ENCODE measurements around the gene CERKL. TPM values are rescaled to one million over a fixed set of nuclear protein-coding genes. Genes with fewer than 3 reads are reported as not detected.

The CERKL gene, protein sequence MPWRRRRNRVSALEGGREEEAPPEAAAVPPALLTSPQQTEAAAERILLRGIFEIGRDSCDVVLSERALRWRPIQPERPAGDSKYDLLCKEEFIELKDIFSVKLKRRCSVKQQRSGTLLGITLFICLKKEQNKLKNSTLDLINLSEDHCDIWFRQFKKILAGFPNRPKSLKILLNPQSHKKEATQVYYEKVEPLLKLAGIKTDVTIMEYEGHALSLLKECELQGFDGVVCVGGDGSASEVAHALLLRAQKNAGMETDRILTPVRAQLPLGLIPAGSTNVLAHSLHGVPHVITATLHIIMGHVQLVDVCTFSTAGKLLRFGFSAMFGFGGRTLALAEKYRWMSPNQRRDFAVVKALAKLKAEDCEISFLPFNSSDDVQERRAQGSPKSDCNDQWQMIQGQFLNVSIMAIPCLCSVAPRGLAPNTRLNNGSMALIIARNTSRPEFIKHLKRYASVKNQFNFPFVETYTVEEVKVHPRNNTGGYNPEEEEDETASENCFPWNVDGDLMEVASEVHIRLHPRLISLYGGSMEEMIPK
- total RNA-seq, result not detected in 2 replicates

DNA sequence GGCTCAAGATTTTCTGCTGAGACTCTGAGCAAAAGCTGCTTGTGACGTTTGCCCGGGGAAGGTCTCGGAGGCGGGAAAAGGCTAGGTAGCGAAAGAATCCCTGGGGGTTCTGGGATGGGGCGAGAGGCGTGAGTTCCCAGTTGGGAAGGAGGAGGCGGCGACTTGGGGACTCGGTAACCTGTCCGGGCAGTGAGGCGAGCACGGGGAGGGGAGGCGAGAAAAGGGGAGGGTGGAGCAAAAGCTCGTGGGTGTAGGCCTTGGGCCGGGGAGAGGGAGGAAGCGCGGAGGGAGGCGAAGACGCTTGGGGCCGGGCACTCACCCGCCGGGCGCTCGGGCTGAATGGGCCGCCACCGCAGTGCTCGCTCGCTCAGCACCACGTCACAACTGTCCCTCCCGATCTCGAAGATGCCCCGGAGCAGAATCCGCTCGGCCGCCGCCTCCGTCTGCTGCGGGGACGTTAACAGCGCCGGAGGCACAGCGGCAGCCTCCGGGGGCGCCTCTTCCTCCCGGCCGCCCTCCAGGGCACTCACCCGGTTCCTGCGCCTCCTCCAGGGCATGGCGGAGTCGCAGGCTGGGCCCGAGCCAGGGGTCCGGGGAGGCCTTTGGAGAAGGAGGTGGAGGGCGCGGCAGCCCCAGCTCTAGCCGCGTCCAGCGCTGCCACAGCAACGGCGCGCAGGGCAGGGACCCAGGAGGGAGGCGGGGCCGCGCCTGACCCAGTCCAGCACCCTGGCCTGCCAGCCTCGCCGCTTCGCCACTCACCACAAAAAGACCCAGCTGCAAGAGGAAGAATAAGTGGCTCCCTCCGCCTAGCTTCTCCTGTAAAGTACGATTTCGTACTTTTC, at the start of gene CERKL:
TSS of gene CERKL (minus strand) at position 656 of the 842 bp plus-strand sequence. CDS start at position 557, 99 bp downstream.

GRCh38 chr2:181680055-181680936, 23.4 kb upstream of the CERKL start, which contains the start of gene NEUROD1:
Gene NEUROD1 (minus strand): TSS chr2:181680517. CDS start chr2:181678860, 1,657 bp downstream.

Other genes starting within 250 kb of the CERKL start
- 7.3 and 58.6 TPM in 2 replicates for gene ITGA4, start 199.7 kb downstream of the CERKL start, total RNA-seq
- gene NEUROD1, start 23.4 kb upstream of the CERKL start, total RNA-seq, result not detected in 2 replicates
- gene ITPRID2, start 234.6 kb upstream of the CERKL start, total RNA-seq, result 111 and 115 TPM in 2 replicates

Data from epithelial cell of alveolus of lung (primary cell).